HepG2 (cell line): ENCODE results near the gene HPS4. TPM values are rescaled to one million over a fixed set of nuclear protein-coding genes. Genes with fewer than 3 reads are reported as not detected.

Experiments
- AHDC1 ChIP-seq: sonication (generic); formaldehyde crosslinking; IDR thresholded peaks from 2 replicates; pipeline ENCODE4 v1.5.1; 2020; ENCODE audit warnings: mild to moderate bottlenecking, missing genetic modification reagents, borderline replicate concordance
- CREM ChIP-seq, 2 experiments: sonication (generic) in 1 of 2; formaldehyde crosslinking in 1 of 2; IDR thresholded peaks; 2 replicates each; pipeline versions ENCODE4 v1.4.0 to v1.6.1; 2016 to 2020; ENCODE audit warnings: antibody characterized with exemption in 1 of 2, mild to moderate bottlenecking in 1 of 2, missing genetic modification reagents in 1 of 2
- GABPA ChIP-seq, 2 experiments: IDR thresholded peaks; 2 replicates each; pipeline ENCODE4 v1.6.1; 2011 to 2016; ENCODE audit warnings: low read depth in 2 of 2, low read length in 1 of 2, missing biosample characterization in 1 of 2, missing genetic modification characterization in 1 of 2
- HIVEP1 ChIP-seq: sonication (generic); formaldehyde crosslinking; IDR thresholded peaks from 2 replicates; pipeline ENCODE4 v1.4.0; 2020; ENCODE audit warnings: mild to moderate bottlenecking, missing genetic modification reagents
- KAT7 ChIP-seq: IDR thresholded peaks from 2 replicates; pipeline ENCODE4 v1.6.1; 2018; ENCODE audit warnings: borderline replicate concordance, missing compliant biosample characterization
- KMT2A ChIP-seq: sonication (generic); formaldehyde crosslinking; IDR thresholded peaks from 2 replicates; pipeline ENCODE4 v1.4.0; 2020; ENCODE audit warnings: missing genetic modification reagents
- MIXL1 ChIP-seq: IDR thresholded peaks from 2 replicates; pipeline ENCODE4 v1.6.1; 2016
- MXI1 ChIP-seq: IDR thresholded peaks from 3 replicates; pipeline ENCODE4 v1.6.1; 2012; ENCODE audit warnings: low read depth, low read length, inconsistent platforms, borderline replicate concordance
- PCBP1 ChIP-seq: fragments of 200-400 bp; formaldehyde crosslinking; IDR thresholded peaks from 2 replicates; pipeline ENCODE4 v1.6.1; 2017; ENCODE audit warnings: mild to moderate bottlenecking, low read depth, low read length, borderline replicate concordance
- RARA ChIP-seq: IDR thresholded peaks from 2 replicates; pipeline ENCODE4 v1.6.1; 2016; ENCODE audit warnings: missing genetic modification reagents, missing compliant biosample characterization
- SIN3A ChIP-seq: IDR thresholded peaks from 2 replicates; pipeline ENCODE4 v1.6.1; 2011; ENCODE audit warnings: low read depth, mild to moderate bottlenecking, control low read depth, low read length, borderline replicate concordance
- TAF1 ChIP-seq: sonication (generic); formaldehyde crosslinking; IDR thresholded peaks from 2 replicates; pipeline ENCODE4 v1.4.0; 2020; ENCODE audit warnings: missing genetic modification reagents
- THRA ChIP-seq: sonication (generic); formaldehyde crosslinking; IDR thresholded peaks from 2 replicates; pipeline ENCODE4 v1.4.0; 2020; ENCODE audit warnings: missing genetic modification reagents, borderline replicate concordance
- ZBTB8A ChIP-seq: sonication (generic); formaldehyde crosslinking; IDR thresholded peaks from 2 replicates; pipeline ENCODE4 v1.4.0; 2020; ENCODE audit warnings: mild to moderate bottlenecking, low read depth, missing genetic modification reagents, borderline replicate concordance
- ZFP36L1 ChIP-seq: sonication (generic); formaldehyde crosslinking; IDR thresholded peaks from 2 replicates; pipeline ENCODE4 v1.8.0; 2022; ENCODE audit warnings: mild to moderate bottlenecking, missing genetic modification reagents, moderate library complexity
- ZNF160 ChIP-seq: sonication (generic); formaldehyde crosslinking; IDR thresholded peaks from 2 replicates; pipeline ENCODE4 v1.8.0; 2022; ENCODE audit warnings: mild to moderate bottlenecking, inconsistent platforms, missing genetic modification reagents
- ZNF264 ChIP-seq: sonication (generic); formaldehyde crosslinking; IDR thresholded peaks from 2 replicates; pipeline ENCODE4 v1.4.0; 2020; ENCODE audit warnings: missing genetic modification reagents
- ZNF782 ChIP-seq: sonication (generic); formaldehyde crosslinking; IDR thresholded peaks from 2 replicates; pipeline ENCODE4 v1.4.0; 2020; ENCODE audit warnings: missing genetic modification reagents, mild to moderate bottlenecking, borderline replicate concordance
- ZNF891 ChIP-seq: sonication (generic); formaldehyde crosslinking; IDR thresholded peaks from 2 replicates; pipeline ENCODE4 v1.5.0; 2020; ENCODE audit warnings: mild to moderate bottlenecking, missing genetic modification reagents
- polyA plus RNA-seq, 8 experiments: library from polyadenylated mRNA; depleted of rRNA in 3 of 8; stranded (reverse) in 7 of 8; unstranded in 1 of 8; fragments of >200 nt; fragmentation: Illumina TruSeq in 4 of 8; extraction: Trizol in 4 of 8; gene quantifications; 2 replicates each; pipeline versions ENCODE4 v1.2.1 to v1.2.3, GENCODE V29; 2011 to 2016; ENCODE audit warnings: low read depth in 4 of 8, missing spikeins in 1 of 8, mixed read lengths in 1 of 8; ENCODE audit not compliant: insufficient read depth in 1 of 8
- total RNA-seq, 5 experiments: library from RNA; depleted of rRNA; stranded (reverse); fragments of >200 nt; fragmentation: Illumina TruSeq; extraction: Trizol; gene quantifications; 2 replicates each; pipeline ENCODE4 v1.2.3, GENCODE V29; 2016; ENCODE audit warnings: low read depth in 1 of 5
- TF ChIP-seq, protein P1 (sequence below): sonication (generic); formaldehyde crosslinking; IDR thresholded peaks from 2 replicates; pipeline ENCODE4 v1.8.0; 2022; ENCODE audit warnings: missing genetic modification reagents, mild to moderate bottlenecking, borderline replicate concordance
- TF ChIP-seq, protein P2 (sequence below): sonication (generic); formaldehyde crosslinking; IDR thresholded peaks from 2 replicates; pipeline ENCODE4 v1.8.1; 2023; ENCODE audit warnings: missing genetic modification reagents, mild to moderate bottlenecking, borderline replicate concordance

The HPS4 gene
- total and polyA plus RNA-seq, 2 of the 13 experiments (the other 11 are each of a cell fraction or from before 2014, with no cell fraction given): 27.4 to 34.0 TPM

GRCh38 chr22:26512149-26512793, 28.7 kb upstream of the HPS4 start, which contains the start of gene TFIP11 (continued):
- TF ChIP-seq THRA (CRISPR knock-in tag) (peak; percentile 54; the same call in 1 of the 2 replicates), TAF1 (peak; percentile 87), CREM (IDR thresholded peaks at IDR 0.05) (peak; percentile 98), CREM (CRISPR knock-in tag; IDR thresholded peaks at IDR 0.05) (peak; percentile 84), ZNF264 (CRISPR knock-in tag) (0 out of 2 replicates have a peak, but pooled peaks have one; percentile 55), RARA (CRISPR knock-in tag) (0 out of 2 replicates have a peak, but pooled peaks have one; percentile 20), ZNF782 (CRISPR knock-in tag) (0 out of 2 replicates have a peak, but pooled peaks have one; percentile 60), ZFP36L1 (0 out of 2 replicates have a peak, but pooled peaks have one; percentile 12), PCBP1 (peak; percentile 83), AHDC1 (0 out of 2 replicates have a peak, but pooled peaks have one; percentile 38), SIN3A (peak; percentile 98), GABPA (IDR thresholded peaks at IDR 0.05; ENCODE audit: low read depth, low read length) (peak; percentile 99), GABPA (CRISPR knock-in tag; IDR thresholded peaks at IDR 0.05; ENCODE audit: low read depth) (peak; percentile 100), MIXL1 (CRISPR knock-in tag) (0 out of 2 replicates have a peak, but pooled peaks have one; percentile 12), KMT2A (peak; percentile 98), MXI1 (peak; percentile 96), ZBTB8A (CRISPR knock-in tag) (peak; percentile 82; the same call in 1 of the 2 replicates), ZNF891 (CRISPR knock-in tag) (peak; percentile 96), HIVEP1 (CRISPR knock-in tag) (peak; percentile 78; the same call in 1 of the 2 replicates), ZNF160 (CRISPR knock-in tag) (no peak), KAT7 (CRISPR knock-in tag) (peak; percentile 76)
- TF ChIP-seq, protein P1, sequence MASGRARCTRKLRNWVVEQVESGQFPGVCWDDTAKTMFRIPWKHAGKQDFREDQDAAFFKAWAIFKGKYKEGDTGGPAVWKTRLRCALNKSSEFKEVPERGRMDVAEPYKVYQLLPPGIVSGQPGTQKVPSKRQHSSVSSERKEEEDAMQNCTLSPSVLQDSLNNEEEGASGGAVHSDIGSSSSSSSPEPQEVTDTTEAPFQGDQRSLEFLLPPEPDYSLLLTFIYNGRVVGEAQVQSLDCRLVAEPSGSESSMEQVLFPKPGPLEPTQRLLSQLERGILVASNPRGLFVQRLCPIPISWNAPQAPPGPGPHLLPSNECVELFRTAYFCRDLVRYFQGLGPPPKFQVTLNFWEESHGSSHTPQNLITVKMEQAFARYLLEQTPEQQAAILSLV: no peak
- TF ChIP-seq, protein P2, sequence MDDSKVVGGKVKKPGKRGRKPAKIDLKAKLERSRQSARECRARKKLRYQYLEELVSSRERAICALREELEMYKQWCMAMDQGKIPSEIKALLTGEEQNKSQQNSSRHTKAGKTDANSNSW: peak; percentile 47; the same call in 1 of the 2 replicates
